Neural cell (in vitro differentiated cells): ENCODE measurements around the gene RET. TPM values are rescaled to one million over a fixed set of nuclear protein-coding genes. Genes with fewer than 3 reads are reported as not detected.

Source experiments
- H2AFZ ChIP-seq: fragments of 200-600, 300-800 bp; sonication (generic), shearing (Covaris generic); 2 replicates; pipeline ENCODE4 v1.6.0; 2014; ENCODE audit warnings: low read depth, mild to moderate bottlenecking, antibody characterized with exemption, low read length, moderate library complexity
- H3F3A ChIP-seq: fragments of 200-600 bp; shearing (Covaris generic); 2 replicates; pipeline ENCODE4 v1.6.1; 2016; ENCODE audit warnings: mild to moderate bottlenecking, moderate library complexity, mixed read lengths, antibody characterized with exemption, low read length; ENCODE audit not compliant: insufficient read depth, poor library complexity, severe bottlenecking
- H3K27ac ChIP-seq: fragments of 200-600, 300-800 bp; sonication (generic), shearing (Covaris generic); 2 replicates; pipeline ENCODE4 v1.5.1; 2014; ENCODE audit warnings: mild to moderate bottlenecking, low read length, moderate library complexity
- H3K27me3 ChIP-seq: fragments of 300-800, 200-600 bp; sonication (generic), shearing (Covaris generic); 2 replicates; pipeline ENCODE4 v1.6.0; 2014; ENCODE audit warnings: mild to moderate bottlenecking, low read depth, low read length, moderate library complexity; ENCODE audit not compliant: insufficient read depth
- H3K36me3 ChIP-seq: fragments of 300-800, 200-600 bp; sonication (generic), shearing (Covaris generic); 2 replicates; pipeline ENCODE4 v1.5.1; 2014; ENCODE audit warnings: mild to moderate bottlenecking, antibody characterized with exemption, low read length, moderate library complexity; ENCODE audit not compliant: insufficient read depth
- H3K4me2 ChIP-seq: fragments of 300-800, 200-600 bp; sonication (generic), shearing (Covaris generic); 2 replicates; pipeline ENCODE4 v1.6.0; 2014; ENCODE audit warnings: mild to moderate bottlenecking, low read length
- H3K4me3 ChIP-seq: fragments of 300-800, 200-600 bp; sonication (generic), shearing (Covaris generic); 2 replicates; pipeline ENCODE4 v1.5.1; 2014; ENCODE audit warnings: mild to moderate bottlenecking, low read length, moderate library complexity
- H3K79me2 ChIP-seq: fragments of 200-600 bp; shearing (Covaris generic); replicated peaks from 2 replicates; pipeline ENCODE4 v1.6.0; 2014; ENCODE audit warnings: mild to moderate bottlenecking, low read length, moderate library complexity; ENCODE audit not compliant: insufficient read depth
- H3K9ac ChIP-seq: fragments of 300-800, 200-600 bp; sonication (generic), shearing (Covaris generic); 2 replicates; pipeline ENCODE4 v1.6.1; 2016; ENCODE audit warnings: mild to moderate bottlenecking, low read length, mixed read lengths
- H3K9me2 ChIP-seq: fragments of 200-600 bp; shearing (Covaris generic); 2 replicates; pipeline ENCODE4 v1.6.1; 2016; ENCODE audit warnings: mild to moderate bottlenecking, low read length, mixed read lengths; ENCODE audit not compliant: insufficient read depth
- H3K9me3 ChIP-seq: fragments of 200-600, 300-800 bp; sonication (generic), shearing (Covaris generic); 2 replicates; pipeline ENCODE4 v1.6.1; 2016; ENCODE audit warnings: mild to moderate bottlenecking, mixed run types, low read length, moderate library complexity, mixed read lengths
- H4K20me1 ChIP-seq: fragments of 200-600 bp; shearing (Covaris generic); 2 replicates; pipeline ENCODE4 v1.6.1; 2016; ENCODE audit warnings: mild to moderate bottlenecking, mixed run types; ENCODE audit not compliant: insufficient read depth
- CTCF ChIP-seq: fragments of 450-650 bp; IDR thresholded peaks from 2 replicates; pipeline ENCODE4 v1.5.1; 2014; ENCODE audit warnings: antibody characterized with exemption, mild to moderate bottlenecking, moderate library complexity; ENCODE audit not compliant: poor library complexity, severe bottlenecking
- EP300 ChIP-seq: fragments of 450-650 bp; conservative IDR thresholded peaks from 2 replicates; pipeline ENCODE4 v1.6.1; 2014; ENCODE audit warnings: antibody characterized with exemption, mild to moderate bottlenecking, moderate library complexity; ENCODE audit not compliant: poor library complexity, severe bottlenecking
- EZH2 ChIP-seq: fragments of 200-600, 300-800 bp; shearing (Covaris generic), sonication (generic); IDR thresholded peaks from 2 replicates; pipeline ENCODE4 v1.6.1; 2014; ENCODE audit warnings: antibody characterized with exemption, low read length, borderline replicate concordance, mild to moderate bottlenecking; ENCODE audit not compliant: insufficient read depth, poor library complexity, severe bottlenecking
- MXI1 ChIP-seq: fragments of 450-650 bp; conservative IDR thresholded peaks from 2 replicates; pipeline ENCODE4 v1.6.1; 2014; ENCODE audit warnings: antibody characterized with exemption, mild to moderate bottlenecking; ENCODE audit not compliant: poor library complexity, severe bottlenecking
- POLR2AphosphoS5 ChIP-seq: IDR thresholded peaks from 2 replicates; pipeline ENCODE4 v1.6.1; 2012
- RAD21 ChIP-seq: fragments of 450-650 bp; conservative IDR thresholded peaks from 2 replicates; pipeline ENCODE4 v1.6.1; 2014; ENCODE audit warnings: antibody characterized with exemption, mild to moderate bottlenecking, moderate library complexity
- REST ChIP-seq: IDR thresholded peaks from 2 replicates; pipeline ENCODE4 v1.6.1; 2012; ENCODE audit warnings: borderline replicate concordance
- SMC3 ChIP-seq: fragments of 450-650 bp; conservative IDR thresholded peaks from 2 replicates; pipeline ENCODE4 v1.6.1; 2014; ENCODE audit warnings: antibody characterized with exemption, mild to moderate bottlenecking, moderate library complexity; ENCODE audit not compliant: poor library complexity
- TAF1 ChIP-seq: IDR thresholded peaks from 2 replicates; pipeline ENCODE4 v1.6.1; 2012; ENCODE audit warnings: low read depth
- polyA plus RNA-seq: library from polyadenylated mRNA; depleted of rRNA; stranded (reverse); fragments of >200 nt; gene quantifications from 2 replicates; pipeline ENCODE4 v1.2.3, GENCODE V29; 2014

RET gene
- polyA plus RNA-seq, 1 donor from 2014 or later: 1.7 TPM

- H3K9me2 ChIP-seq: no peaks in the 10 kb centered on the region
- H2AFZ ChIP-seq: no peak overlapping the region
- no peaks in the 10 kb centered on the region for H3K9me3 ChIP-seq
- H3K79me2 ChIP-seq: no peaks in the 10 kb centered on the region
- H3F3A ChIP-seq: no peaks in the 10 kb centered on the region
- no peak overlapping the region for H3K4me2 ChIP-seq
- H3K27ac ChIP-seq: no peak overlapping the region
- H3K36me3 ChIP-seq: no peaks in the 10 kb centered on the region
- H4K20me1 ChIP-seq: no peaks in the 10 kb centered on the region
- TF ChIP-seq CTCF (no peak), EZH2 (no peak), POLR2AphosphoS5 (no peak), SMC3 (no peak), REST (no peak), EP300 (no peak), RAD21 (no peak), MXI1 (no peak), TAF1 (no peak)
- H3K9ac ChIP-seq: no peak overlapping the region
- H3K27me3 ChIP-seq: no peaks in the 10 kb centered on the region
- no peak overlapping the region for H3K4me3 ChIP-seq
Measured at GRCh38 chr10:43049081-43049551, 27.8 kb upstream of the RET start.

- H3K4me3 ChIP-seq: no peak overlapping the region
- H3F3A ChIP-seq: no peaks in the 10 kb centered on the region
- no peak overlapping the region for H3K4me2 ChIP-seq
- H3K79me2 ChIP-seq: no peaks in the 10 kb centered on the region
- H3K9ac ChIP-seq: no peak overlapping the region
- H4K20me1 ChIP-seq: no peaks in the 10 kb centered on the region
- H3K27ac ChIP-seq: no peak overlapping the region
- TF ChIP-seq POLR2AphosphoS5: no peak
- TF ChIP-seq TAF1: no peak
- no peak for TF ChIP-seq REST
- TF ChIP-seq MXI1: no peak
- TF ChIP-seq EP300: no peak
- no peak for TF ChIP-seq RAD21
- no peak for TF ChIP-seq SMC3
- TF ChIP-seq CTCF: no peak
- TF ChIP-seq EZH2: no peak
- no peak overlapping the region for H2AFZ ChIP-seq
- no peaks in the 10 kb centered on the region for H3K27me3 ChIP-seq
- no peaks in the 10 kb centered on the region for H3K9me2 ChIP-seq
- H3K9me3 ChIP-seq: no peaks in the 10 kb centered on the region
- no peaks in the 10 kb centered on the region for H3K36me3 ChIP-seq
Measured at GRCh38 chr10:43050011-43050410, 26.9 kb upstream of the RET start.
